ENCODE results near the gene HTR7.
A peak's percentile ranks its signal among the peaks of the same experiment; 100 is the strongest.
"Not testable (repeated sequence)": the region's sequence is repeated elsewhere in the genome, so short reads cannot be mapped to it uniquely, and the experiment has no call there.

HTR7 gene

DNA sequence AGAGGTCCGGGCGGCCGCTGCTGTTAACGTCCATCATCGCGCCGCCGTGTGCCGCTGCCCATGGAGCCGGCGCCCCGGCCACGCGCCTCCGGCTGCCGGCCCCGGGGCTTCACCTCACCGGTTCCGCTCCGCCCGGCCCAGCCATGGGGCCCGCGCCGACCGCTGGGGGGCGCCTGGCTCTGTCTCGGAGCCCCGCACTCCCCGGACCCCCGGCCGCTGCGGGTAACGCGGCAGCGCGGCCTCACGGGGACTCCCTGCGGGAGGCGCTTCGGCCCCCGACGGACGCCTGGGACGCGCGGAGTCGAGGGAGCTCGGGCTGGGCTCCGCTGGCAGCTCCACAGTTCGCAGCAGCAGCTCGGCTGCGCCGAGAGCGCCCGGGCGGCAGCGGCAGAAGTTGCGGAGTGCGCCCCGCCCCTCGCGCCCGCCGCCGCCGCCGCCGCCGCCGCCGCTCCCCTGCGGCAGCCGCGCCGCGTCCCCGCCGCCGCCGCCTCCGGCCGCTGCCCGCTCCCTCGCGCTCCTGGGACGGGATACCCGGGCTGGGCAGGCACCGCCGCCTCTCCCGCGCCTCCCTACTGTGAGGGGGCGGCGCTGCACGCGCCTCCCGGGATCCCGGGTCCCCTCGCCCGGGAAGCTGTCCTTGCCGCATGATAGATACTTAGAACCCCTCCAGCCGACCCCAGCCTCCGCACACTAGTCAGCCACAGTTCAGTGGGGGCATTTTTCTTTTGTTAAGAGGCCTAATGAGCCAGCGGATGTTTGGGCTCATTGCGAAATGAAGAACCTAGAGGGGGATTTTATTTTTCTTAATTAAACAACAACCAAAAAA lies at the start of gene HTR7:
TSS of gene HTR7 (minus strand) at position 405 of the 826 bp plus-strand sequence. CDS start at position 37, 368 bp downstream.
- peak; percentile 46 for DNase-seq (ENCODE audit: low read depth)

DNA sequence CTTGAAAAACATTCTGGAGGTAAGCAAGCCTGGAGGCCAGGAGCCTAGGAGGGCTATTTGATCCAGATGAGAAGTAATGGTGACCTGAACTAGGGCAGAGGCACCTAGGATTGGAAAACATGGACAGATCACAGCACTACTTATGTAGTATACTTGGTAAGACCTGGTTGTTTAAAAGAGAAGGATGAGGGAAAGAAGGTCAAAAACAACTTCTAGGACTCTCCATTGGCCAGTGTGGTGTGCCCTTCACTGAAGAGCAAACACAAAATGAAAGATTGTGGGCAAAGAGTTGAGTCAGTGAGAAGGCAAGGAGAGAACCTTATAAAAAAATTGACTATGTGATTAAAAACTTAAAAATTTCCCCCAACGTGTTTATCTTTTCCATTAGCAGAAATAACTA lies 48.8 kb upstream of the HTR7 start:
- DNase-seq (ENCODE audit: low read depth) = no peak

DNA sequence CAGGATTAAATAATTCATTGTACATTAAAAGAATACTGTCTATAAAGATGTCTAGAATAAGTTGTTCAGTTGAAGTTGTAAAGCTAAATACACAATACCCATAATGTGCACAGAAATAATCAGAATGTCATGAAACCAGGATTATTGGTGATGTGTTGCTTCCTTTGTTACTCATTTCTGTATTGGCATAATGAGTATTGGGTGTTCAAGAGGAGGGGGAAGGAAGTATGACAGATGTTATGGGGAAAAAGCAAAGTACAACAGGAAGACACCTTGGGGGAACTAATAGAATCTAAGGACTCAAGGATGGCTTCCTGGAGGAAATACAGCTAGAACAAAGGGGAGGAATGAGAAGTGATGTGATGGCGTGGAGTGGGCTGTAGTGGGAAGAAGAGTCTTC lies 48.1 kb upstream of the HTR7 start:
- no peak for DNase-seq (ENCODE audit: low read depth)

DNA sequence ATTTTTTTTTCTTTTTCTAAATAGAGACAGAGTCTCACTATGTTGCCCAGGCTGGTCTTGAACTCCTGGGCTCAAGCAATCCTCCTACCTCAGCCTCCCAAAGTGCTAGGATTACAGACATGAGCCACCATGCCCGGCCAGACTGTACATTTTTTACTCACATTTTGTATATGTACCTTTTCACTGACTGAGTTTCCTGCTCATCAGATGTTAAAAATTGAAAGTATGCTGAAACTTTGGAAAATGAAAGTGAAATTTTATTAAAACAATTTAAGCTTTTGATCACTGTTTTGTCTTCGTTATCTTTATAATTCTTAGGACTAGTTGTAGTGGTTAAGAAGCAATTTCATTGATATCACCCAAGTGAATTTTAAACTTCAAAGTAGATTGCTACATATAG lies 39.1 kb upstream of the HTR7 start:
- DNase-seq (ENCODE audit: low read depth) = not testable (repeated sequence)

DNA sequence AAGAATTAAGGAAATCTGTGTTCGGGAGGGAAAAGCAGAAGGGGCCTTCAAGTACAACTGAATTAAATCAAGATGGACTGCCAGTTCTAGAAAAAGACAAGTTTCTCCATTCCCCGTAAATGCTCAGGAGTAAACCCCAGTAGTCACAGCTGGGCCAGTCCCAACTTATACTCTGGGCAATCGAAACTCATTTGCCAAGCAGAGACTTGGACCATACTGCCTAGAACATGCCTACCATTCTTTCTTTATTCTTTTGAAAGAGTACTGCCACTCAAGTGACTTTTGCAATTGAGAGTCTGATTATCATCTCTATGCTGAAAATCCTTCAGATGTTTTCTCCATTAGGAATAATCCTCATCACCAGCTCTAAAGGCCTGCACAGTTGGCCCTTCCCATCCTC lies 35.4 kb upstream of the HTR7 start:
- DNase-seq (ENCODE audit: low read depth) = no peak

DNA sequence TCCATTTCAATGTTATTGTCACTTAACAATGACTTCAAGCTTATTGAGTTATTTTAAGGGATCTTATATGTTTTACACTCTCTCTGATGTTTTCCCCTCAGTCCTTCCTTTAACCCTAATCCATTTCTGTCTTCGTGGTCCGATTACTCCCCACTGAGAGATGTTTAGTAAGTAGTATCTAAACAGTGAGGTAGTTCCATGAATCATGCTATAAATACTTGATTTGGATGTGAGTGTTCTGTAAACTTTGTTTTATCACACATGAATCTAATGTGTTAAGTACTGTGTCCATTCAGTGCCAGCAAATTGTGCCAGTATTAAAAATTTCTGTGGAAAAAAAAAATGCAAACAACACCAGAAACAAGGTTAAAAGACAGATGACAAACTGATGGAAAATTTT lies 32.5 kb upstream of the HTR7 start:
- no peak for DNase-seq (ENCODE audit: low read depth)

DNA sequence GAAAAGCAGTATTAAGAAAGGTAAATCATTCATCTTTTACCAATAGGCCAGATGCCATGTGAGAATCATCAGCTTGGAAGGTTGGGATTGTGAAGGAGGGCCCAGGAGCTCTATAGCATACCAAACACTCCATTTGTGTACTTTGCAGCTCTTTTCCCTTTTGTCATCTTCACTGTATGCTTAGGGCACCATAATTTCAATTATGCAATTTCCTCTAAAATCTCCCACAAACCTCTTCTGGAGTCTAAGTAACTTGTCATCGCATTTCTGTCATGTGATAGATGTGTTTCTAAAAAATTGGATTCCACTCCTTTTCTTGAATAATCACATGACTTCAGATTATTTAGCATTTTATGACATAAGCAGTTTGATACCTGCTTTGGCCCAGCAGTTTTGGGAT lies 31.8 kb upstream of the HTR7 start:
- no peak for DNase-seq (ENCODE audit: low read depth)

DNA sequence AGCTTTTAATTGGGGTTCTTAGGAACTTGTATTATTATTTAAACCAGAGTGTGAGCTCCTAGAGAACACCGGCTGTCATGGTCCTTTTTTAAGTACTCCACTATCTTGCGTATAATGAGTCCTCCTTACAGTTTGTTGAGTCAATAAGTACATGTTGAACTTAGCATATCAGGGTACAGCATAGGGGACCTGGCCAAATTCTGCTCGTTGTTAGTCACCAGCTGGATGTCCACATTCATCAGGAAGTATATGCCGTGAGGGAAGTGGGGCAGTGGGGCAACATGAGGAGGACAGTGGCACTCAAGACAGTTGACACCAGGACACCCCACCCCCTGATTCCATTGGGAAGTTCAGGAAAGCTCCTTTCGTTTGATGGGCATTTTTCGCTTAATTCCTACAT lies 30.5 kb upstream of the HTR7 start:
- no peak for DNase-seq (ENCODE audit: low read depth)

DNA sequence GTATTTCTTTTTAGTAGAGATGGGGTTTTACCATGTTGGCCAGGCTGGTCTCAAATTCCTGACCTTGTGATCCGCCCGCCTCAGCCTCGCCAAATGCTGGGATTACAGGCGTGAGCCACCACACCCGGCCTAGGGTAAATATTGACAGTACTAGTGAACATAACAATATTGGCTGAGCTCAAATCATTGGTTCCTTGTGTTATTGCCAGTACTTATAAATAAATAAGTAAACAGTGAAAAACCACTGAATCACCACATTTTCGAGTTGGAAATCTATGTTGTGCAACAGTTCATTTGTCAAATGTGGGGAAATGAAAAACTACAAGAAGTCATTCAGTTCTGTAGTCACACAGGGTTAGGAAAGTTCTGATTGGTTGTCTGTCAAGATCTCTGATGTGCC lies 29.7 kb upstream of the HTR7 start:
- DNase-seq (ENCODE audit: low read depth) = peak; percentile 55

DNA sequence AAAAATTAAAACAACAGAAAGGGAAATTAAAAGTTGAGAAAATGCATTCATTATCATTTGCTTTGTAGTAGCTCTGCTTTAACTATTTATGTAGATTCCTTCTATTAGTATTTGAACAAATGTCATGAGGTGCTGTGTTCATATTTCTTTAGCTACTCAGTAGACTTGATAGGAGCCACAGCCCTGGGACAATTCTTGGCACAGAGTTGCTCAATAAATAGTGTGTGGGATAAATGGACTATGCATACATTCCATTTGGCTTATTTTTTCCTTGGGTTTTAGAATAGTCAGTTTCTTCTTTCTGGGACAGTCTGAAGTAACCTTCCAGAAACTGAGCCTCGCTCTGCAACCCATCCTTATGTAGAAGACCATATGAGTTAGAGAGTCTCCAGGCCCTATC lies 27.3 kb upstream of the HTR7 start:
- peak; percentile 70 for DNase-seq (ENCODE audit: low read depth)

DNA sequence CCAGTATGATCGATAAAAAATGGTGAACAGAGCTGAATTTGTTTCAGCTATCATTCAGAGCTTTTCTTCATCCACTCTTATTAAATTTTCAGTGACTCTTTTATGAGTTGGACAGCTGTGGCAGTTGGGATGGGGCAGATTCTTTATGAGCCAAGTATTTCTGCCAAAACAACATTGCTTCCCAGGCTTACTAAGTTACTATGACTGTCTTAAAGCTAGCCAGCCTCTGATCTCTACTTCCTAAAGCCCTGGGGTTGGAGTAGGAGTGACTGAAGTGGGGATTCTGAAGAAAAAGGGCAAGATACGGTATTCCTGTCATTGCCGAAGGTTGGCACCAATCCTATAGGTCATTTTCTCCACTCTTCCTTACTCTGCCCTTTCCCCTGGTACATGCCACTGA lies 26.6 kb upstream of the HTR7 start:
- DNase-seq (ENCODE audit: low read depth) = peak; percentile 57

DNA sequence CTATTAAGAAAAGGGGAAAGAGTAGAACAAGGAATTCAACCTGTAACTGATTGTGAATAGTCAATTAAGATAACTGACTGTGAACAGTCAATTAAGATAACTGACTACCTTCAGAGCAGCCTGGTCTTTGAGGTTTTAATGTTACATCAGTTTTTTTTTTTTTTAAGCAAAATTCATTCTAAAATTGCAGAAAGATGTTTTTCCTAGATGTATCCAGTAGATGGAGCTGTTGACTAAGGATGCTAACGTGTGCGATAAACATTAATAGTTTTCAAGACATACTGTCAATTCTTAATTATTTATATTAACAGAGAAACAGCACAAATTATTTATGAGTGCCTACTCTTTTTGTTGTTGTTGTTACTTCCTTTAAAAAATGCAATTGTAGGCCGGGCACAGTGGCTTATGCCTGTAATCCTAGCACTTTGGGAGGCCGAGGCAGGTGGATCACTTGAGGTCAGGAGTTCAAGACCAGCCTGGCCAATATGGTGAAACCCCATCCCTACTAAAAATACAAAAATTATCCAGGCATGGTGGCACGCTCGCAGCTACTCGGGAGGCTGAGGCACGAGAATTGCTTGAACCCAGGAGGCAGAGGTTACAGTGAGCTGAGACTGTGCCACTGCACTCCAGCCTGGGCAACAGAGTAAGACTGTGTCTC lies 22.4 kb upstream of the HTR7 start:
- peak; percentile 13 for DNase-seq (ENCODE audit: low read depth)

DNA sequence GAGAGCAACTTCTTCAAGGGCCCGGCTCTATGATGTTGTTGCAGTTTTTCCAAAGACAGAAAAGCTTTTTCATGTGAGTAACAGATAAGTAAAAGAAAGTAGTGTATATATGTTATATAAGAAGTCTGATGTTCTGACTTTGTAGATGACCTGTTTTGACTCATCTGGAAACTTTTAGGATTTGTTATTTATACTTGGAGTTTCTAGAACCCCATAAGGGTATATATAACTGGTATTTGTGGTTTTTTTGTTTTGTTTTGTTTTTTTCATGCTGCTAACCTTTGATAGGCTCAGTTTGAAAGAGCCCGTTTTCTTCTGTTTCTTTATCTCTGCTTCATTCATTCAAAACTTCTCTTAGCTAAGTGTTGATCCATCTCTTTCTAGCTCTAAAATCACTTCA lies 21.2 kb upstream of the HTR7 start:
- no peak for DNase-seq (ENCODE audit: low read depth)

DNA sequence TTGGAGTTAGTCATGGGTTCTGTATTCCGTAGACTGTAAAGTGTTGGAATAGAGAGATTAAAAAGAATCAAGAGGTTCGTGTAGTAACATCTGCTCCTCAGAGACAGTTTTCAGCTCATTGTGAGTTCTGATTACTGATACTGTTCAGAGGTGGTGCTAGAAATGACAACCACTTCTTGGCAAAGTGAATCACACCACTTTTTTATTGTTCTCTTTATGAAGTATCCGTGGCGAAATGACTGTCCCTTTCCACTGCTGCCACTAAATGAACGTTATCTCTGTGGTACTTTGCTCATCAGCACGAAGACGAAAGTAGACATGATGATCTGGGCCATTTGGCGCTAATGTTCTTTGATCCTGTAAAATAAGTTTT lies 14.8 kb upstream of the HTR7 start:
- no peak for DNase-seq (ENCODE audit: low read depth)

DNA sequence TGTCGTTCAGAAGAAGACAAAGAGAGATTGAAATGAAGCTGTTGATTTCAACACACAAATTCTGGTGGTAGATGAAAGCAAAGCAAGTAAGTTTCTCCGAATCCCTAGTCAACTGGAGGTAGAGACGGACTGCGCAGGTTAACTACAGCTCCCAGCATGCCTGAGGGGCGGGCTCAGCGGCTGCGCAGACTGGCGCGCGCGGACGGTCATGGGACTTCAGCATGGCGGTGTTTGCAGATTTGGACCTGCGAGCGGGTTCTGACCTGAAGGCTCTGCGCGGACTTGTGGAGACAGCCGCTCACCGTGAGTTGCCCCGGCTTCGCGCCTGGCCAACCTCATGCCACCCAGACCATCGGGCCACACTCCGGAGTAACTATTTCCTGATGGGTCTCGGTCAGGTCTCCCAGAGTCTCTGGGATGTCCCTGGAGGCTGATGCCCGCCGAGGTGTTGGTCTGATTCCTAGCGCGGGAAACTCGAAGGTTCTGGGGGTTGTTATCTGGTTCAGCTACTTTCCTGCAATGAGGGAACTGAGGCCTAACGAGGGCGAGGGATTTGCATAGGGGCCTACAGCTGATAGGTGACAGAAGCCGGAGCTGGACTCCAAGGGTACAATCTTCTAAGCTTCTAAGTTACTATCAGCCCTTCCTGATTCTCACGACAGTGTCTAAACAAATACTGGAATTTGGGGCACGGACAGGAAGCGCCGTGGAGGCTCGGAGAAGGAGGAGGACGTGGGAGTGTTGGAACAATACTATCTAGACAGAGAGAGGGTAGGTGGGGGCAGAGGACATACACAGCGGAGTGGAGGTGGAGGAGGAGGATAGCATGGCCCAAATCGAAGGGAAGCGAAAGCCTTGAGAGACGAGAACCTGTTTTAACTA lies 14.2 kb upstream of the HTR7 start, which contains the start of gene RPP30:
TSS of gene RPP30 (plus strand) at position 209 of the 882 bp plus-strand sequence. CDS start at position 222, 13 bp downstream.
- DNase-seq (ENCODE audit: low read depth) = peak; percentile 73

DNA sequence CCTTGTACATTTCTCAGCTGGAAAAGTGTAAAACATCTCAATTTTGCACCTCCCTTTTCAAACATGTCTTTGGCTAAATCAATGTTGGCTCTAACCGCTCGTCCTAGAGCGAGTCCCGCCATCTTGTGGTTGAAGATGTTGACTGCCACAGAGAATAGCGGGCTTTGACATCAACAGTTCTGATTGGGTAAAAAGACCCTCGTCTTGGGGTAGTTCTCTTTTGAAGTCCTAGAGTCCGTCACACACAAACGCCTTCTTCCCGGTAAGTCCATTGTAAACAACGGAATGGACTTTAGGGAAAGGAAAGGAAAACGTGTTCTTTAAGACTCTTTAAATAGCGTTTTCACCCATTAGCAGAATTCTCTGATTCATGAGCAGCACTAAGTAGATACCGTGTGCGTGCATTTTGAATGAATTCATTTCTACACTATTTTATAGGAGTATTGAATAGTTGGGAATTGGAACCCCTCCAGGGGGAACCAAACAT lies 13.5 kb upstream of the HTR7 start:
- DNase-seq (ENCODE audit: low read depth) = peak; percentile 57

DNA sequence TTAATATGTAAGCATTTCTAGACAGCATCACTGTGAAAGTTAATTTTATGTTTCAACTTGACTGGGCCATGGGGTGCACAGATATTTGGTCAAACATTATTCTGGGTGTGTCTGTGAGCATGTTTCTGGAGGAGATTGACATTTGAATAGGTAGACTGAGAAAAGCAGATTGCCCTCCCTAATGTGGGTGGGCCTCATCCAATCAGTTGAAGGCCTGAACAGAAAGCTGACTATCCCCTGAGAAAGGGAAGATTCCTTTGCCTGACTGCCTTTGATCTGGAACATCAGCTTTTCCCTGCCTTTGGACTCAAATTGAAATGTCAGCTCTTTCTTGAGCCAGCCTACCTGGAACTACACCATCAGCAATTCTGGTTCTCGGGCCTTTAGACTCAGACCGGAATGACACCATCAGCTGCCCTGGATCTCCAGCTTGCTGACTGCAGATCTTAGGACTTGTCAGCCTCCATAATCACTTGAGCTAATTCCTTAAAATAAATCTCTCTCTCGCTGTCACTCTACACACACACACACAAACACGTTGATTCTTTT lies 8.3 kb upstream of the HTR7 start:
- no peak for DNase-seq (ENCODE audit: low read depth)

DNA sequence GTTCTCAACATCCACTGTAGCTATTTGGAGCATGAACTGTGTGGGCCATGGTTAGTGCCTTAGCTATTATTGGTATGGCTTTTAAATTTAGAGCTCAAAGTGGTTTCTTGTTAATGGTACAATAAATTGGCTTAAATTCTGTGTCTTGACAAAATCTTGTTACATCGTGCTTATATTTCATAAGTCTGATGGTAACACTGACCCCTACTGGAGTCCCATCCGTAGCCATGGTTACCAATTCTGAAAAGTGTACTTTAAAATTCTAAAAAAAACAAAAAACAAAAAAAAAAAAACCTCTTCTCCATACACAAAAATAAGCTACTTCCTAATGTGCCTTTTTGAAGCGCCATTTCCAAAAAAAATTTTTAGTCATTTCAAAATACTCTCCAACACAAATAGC lies 7.6 kb upstream of the HTR7 start:
- peak; percentile 38 for DNase-seq (ENCODE audit: low read depth)

DNA sequence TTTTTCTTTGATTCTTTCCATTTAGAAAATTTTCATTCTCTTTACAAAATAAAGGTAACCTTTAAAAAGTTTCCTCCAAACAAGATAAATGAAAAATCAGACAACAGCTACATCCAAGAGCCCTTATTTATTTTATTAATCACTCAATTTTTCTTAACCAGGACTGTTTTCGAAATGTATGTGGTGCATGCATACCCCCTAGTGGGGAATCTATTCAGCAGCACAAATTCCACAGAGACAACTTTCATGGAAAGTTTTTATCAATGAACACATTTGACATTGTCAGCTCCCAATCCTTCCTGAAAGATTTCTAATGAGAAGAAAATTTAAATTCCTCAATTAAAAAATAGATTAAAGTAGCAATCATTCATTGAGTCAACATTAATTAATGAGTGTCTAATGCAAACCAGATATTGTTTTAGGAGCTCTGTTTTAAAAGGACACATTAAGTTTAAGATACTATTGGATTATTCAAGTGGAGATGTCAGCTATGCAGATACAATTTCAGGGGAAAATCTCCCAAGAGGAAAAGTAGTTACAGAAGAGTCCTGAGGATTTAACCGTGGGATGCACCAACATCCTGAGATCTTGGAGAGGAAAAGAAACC lies 5.2 kb upstream of the HTR7 start:
- DNase-seq (ENCODE audit: low read depth) = peak; percentile 34

DNA sequence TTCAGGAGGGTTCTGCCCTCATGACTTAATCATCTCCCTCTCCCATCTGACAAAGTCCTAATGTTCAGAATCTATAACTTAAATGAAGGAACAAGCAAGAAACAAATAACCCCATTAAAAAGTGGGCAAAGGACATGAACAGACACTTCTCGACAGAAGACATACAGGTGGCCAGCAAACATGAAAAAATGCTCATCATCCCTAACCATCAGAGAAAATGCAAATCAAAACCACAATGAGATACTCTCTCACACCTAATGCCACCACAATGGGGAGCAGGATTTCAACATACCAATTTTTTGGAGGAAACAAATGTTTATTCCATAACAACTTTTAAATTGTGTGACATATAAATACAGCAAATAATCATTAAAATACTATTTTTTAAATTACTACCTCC lies 3.0 kb upstream of the HTR7 start:
- DNase-seq (ENCODE audit: low read depth) = no peak

DNA sequence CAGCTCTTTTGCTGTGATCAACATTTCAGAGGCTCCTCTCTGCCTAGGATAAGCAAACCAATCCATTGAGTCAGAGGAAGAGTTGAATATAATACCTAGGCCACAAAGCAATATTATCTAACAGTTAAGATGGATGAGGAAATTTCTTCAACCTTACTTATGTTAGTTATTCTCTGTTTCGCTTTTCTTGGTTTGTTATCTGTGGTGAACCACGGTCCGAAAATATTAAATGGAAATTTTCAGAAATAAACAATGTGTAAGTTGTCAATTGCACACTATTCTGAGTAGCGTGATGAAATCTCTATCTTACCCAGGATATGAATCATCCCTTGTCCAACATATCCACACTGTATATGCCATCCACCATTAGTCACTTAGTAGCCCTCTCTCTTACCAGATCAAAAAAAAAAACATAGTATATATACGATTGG lies 1.5 kb upstream of the HTR7 start:
- peak; percentile 61 for DNase-seq (ENCODE audit: low read depth)

All from fibroblast of gingiva (primary cell).